SK-N-SH (cell line): ENCODE data around the gene EPO.

Source experiments
- CHD2 ChIP-seq: fragments of 150-350 bp; IDR thresholded peaks from 2 replicates; pipeline ENCODE4 v1.6.1; 2018; ENCODE audit warnings: low read length; ENCODE audit not compliant: partially characterized antibody
- CTCF ChIP-seq: fragments of 200-600 bp; sonication (generic); IDR thresholded peaks from 2 replicates; pipeline ENCODE4 v1.6.1; 2017; ENCODE audit warnings: antibody characterized with exemption, mild to moderate bottlenecking, moderate library complexity
- EP300 ChIP-seq, 2 experiments: IDR thresholded peaks; 2 replicates each; pipeline versions ENCODE4 v1.4.0 to v1.6.1; 2012; ENCODE audit warnings: borderline replicate concordance in 1 of 2, low read depth in 1 of 2, low read length in 1 of 2
- FOXM1 ChIP-seq: IDR thresholded peaks from 2 replicates; pipeline ENCODE4 v1.4.0; 2012; ENCODE audit warnings: low read depth, mild to moderate bottlenecking
- JUND ChIP-seq: IDR thresholded peaks from 2 replicates; pipeline ENCODE4 v1.4.0; 2012
- MAX ChIP-seq: IDR thresholded peaks from 2 replicates; pipeline ENCODE4 v1.4.0; 2012; ENCODE audit warnings: low read depth
- RAD21 ChIP-seq: IDR thresholded peaks from 2 replicates; pipeline ENCODE4 v1.6.1; 2012; ENCODE audit warnings: mild to moderate bottlenecking, low read length

- no peak for TF ChIP-seq FOXM1
- TF ChIP-seq CTCF = no peak
- TF ChIP-seq EP300 (IDR thresholded peaks at IDR 0.05; ENCODE audit: borderline replicate concordance in 1 of 2, low read depth in 1 of 2, low read length in 1 of 2) = no peak
- no peak for TF ChIP-seq CHD2
- no peak for TF ChIP-seq RAD21
- TF ChIP-seq MAX = no peak
- no peak for TF ChIP-seq JUND
Measured at GRCh38 chr7:100693312-100694097, 26.8 kb upstream of the EPO start.
